Tibial artery (tissue), 4 donors: ENCODE results near the gene DIDO1.

Source experiments
- DNase-seq, 2 donors: peaks; one replicate each; pipeline ENCODE4 v3.0.0-alpha.2; 2019
- H3K27ac ChIP-seq, 2 donors: fragments of 200-600 bp; sonication (generic) in 1 of 2; 1 replicate in 1 of 2; 2 replicates in 1 of 2; pipeline ENCODE4 v1.5.1; 2018 to 2019; ENCODE audit warnings: mild to moderate bottlenecking in 1 of 2
- H3K27me3 ChIP-seq, 2 donors: fragments of 200-600 bp; sonication (generic) in 1 of 2; one replicate each; pipeline versions ENCODE4 v1.5.1 to v1.6.0; 2016 to 2019
- H3K36me3 ChIP-seq, 3 donors: fragments of 200-600 bp; sonication (generic) in 2 of 3; one replicate each; pipeline ENCODE4 v1.5.1; 2016 to 2019; ENCODE audit warnings: mild to moderate bottlenecking in 2 of 3
- H3K4me1 ChIP-seq, 4 donors: fragments of 200-600 bp; sonication (generic) in 2 of 4; 1 replicate in 3 of 4; 2 replicates in 1 of 4; pipeline ENCODE4 v1.5.1; 2016 to 2019
- H3K4me3 ChIP-seq, 2 donors: fragments of 200-600 bp; sonication (generic) in 1 of 2; 1 replicate in 1 of 2; 2 replicates in 1 of 2; pipeline ENCODE4 v1.5.1; 2018 to 2019; ENCODE audit warnings: mild to moderate bottlenecking in 2 of 2
- H3K9me3 ChIP-seq, 3 donors: fragments of 200-600 bp; sonication (generic) in 1 of 3; one replicate each; pipeline ENCODE4 v1.5.1; 2016 to 2019
- intact Hi-C: fragments of 100-400 bp; cut with DNase I; formaldehyde crosslinking; loops from one replicate; pipeline ENCODE4 v1.15.0; 2023; ENCODE audit warnings: low total_unique reads
- TF ChIP-seq, protein P1 (sequence below), 2 experiments: fragments of 200-600 bp in 1 of 2; fragments of 450-650 bp in 1 of 2; IDR thresholded peaks; one replicate each; pipeline ENCODE4 v1.5.1; 2017 to 2019; ENCODE audit warnings: antibody characterized with exemption in 2 of 2, mild to moderate bottlenecking in 1 of 2, moderate library complexity in 1 of 2

The DIDO1 gene

DNA sequence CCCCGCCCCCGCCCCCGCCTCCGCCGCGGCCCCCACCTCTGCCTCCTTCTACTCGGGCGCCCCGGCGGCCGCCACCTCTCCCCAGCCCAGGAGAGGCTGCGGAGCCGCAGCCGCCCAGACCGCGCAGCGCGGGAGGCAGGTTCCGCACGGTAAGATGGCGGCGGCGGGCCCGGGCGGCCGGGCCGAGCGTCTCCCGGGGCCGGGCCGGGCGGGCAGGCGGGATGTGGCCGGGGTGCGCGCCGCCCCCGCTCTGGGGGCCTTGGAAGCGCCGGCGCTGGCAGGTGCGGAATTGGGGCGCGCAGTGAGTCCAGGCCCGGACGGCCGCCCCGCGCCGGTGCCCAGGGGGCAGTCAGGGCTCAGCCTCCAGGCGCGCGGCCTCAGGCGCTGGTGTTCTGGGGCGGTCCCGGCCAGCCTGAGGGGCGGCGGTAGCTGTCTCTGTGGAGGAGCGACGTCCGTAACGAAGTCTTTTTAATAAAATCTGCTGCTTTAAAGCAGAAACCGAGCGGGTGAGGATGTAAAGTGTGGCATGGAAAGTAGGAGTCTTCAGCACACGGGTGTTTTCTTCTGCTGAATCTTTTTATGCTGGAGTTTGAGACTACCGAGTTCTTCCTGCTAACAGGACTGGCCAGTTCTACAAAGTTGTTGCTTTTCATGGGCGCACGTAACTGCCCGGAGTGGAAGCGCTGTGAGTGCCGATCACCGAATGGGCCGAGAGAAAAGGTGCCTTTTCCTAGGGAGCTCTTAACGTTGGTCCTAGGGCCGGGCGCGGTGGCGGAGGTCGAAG, 12.0 kb upstream of the DIDO1 start, which contains the start of gene GID8:
GID8 (plus strand) TSS at position 43 of the 784 bp plus-strand sequence. CDS start 3,356 bp downstream, outside the sequence.
- no peaks in the 10 kb centered on the region for H3K9me3 ChIP-seq
- H3K4me1 ChIP-seq = peaks cover 0 to 73% (median 50%) of the 10 kb centered on the region in 4 donors
- intact Hi-C loops = loop anchor here (5.0 to 10.0 kb wide), 2 partner anchors 63 to 126 kb away; no protein-coding TSS in a partner anchor
- peak within 1 kb of the TSS; percentile 77 to 91 for H3K27ac ChIP-seq
- peak within 1 kb of the TSS; percentile 76 to 87 for H3K4me3 ChIP-seq
- peak in 1 of 2 donors; percentile 71 for DNase-seq
- peaks cover 0 to 28% (median 6%) of the 10 kb centered on the region in 3 donors for H3K36me3 ChIP-seq
- no peaks in the 10 kb centered on the region for H3K27me3 ChIP-seq
- TF ChIP-seq, protein P1, sequence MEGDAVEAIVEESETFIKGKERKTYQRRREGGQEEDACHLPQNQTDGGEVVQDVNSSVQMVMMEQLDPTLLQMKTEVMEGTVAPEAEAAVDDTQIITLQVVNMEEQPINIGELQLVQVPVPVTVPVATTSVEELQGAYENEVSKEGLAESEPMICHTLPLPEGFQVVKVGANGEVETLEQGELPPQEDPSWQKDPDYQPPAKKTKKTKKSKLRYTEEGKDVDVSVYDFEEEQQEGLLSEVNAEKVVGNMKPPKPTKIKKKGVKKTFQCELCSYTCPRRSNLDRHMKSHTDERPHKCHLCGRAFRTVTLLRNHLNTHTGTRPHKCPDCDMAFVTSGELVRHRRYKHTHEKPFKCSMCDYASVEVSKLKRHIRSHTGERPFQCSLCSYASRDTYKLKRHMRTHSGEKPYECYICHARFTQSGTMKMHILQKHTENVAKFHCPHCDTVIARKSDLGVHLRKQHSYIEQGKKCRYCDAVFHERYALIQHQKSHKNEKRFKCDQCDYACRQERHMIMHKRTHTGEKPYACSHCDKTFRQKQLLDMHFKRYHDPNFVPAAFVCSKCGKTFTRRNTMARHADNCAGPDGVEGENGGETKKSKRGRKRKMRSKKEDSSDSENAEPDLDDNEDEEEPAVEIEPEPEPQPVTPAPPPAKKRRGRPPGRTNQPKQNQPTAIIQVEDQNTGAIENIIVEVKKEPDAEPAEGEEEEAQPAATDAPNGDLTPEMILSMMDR (IDR thresholded peaks at IDR 0.05) = no peak

DNA sequence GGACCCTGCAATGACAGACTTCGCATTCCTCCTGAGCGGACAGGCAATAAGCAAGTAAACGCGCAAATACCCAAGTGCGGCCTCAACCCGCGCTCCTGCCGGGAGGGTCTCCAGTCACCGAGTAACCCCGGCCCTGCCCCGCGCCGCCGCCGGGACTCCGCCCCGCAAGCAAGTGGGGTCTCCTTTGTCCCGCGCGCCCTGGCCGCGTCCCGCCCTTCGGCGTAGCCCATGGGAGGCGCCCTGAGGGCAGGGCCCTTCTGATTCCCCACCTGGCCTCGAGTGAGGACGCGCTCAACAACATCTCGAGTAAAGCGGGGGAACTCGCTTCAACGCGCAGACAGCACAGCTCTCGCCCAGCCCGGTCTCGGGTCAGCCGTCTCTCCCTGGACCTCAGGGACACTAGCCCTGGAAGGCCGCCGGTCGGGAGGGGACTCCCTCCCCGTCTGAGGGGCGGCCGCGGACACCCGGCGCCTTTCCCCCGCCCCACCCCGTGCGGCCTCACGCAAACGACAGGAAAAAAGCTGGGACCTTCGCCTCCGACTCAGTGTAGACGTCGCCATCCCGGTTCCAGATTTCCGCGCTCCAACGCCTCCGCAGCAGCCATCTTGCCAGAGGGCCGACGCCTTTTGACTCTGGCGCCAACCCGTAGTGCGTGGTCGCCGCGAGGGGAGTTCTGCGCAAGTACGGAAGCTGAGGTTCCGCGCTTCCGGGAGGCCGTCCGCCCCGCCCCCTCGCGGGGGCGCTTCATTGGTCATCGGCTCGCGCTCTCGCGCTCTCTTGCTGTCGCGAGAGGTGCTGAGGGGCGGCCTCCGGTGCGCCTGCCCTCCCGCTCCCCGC, 11.2 kb upstream of the DIDO1 start:
- peaks cover 0 to 67% (median 50%) of the 10 kb centered on the region in 4 donors for H3K4me1 ChIP-seq
- TF ChIP-seq, protein P1 (IDR thresholded peaks at IDR 0.05) = no peak

GRCh38 chr20:62935968-62936585, 9.8 kb upstream of the DIDO1 start:
- DNase-seq = no peak
- Histone ChIP-seq H3K4me3 (peak overlapping the region; percentile 76 to 87), H3K9me3 (no peaks in the 10 kb centered on the region), H3K27ac (no peak overlapping the region), H3K4me1 (peaks cover 0 to 57% (median 40%) of the 10 kb centered on the region in 4 donors), H3K36me3 (peaks cover 0 to 9% (median 0%) of the 10 kb centered on the region in 3 donors), H3K27me3 (no peaks in the 10 kb centered on the region)
- intact Hi-C loops = loop anchor here (5.0 to 10.0 kb wide), 2 partner anchors 61 to 124 kb away; no protein-coding TSS in a partner anchor
- TF ChIP-seq, protein P1 (IDR thresholded peaks at IDR 0.05) = no peak

More for the DNA sequence above, 11.2 kb upstream of the DIDO1 start:
- H3K27me3 ChIP-seq = no peaks in the 10 kb centered on the region
- peaks cover 0 to 22% (median 0%) of the 10 kb centered on the region in 3 donors for H3K36me3 ChIP-seq
- no peaks in the 10 kb centered on the region for H3K9me3 ChIP-seq
- peak overlapping the region; percentile 77 to 91 for H3K27ac ChIP-seq
- peak overlapping the region; percentile 76 to 87 for H3K4me3 ChIP-seq
- peak; percentile 95 to 98 for DNase-seq
- intact Hi-C loops = loop anchor here (5.0 to 10.0 kb wide), 2 partner anchors 63 to 125 kb away; no protein-coding TSS in a partner anchor

GRCh38 chr20:62935204-62935967, 9.1 kb upstream of the DIDO1 start:
- Histone ChIP-seq H3K4me1 (peaks cover 0 to 50% (median 34%) of the 10 kb centered on the region in 4 donors), H3K4me3 (peak overlapping the region in 1 of 2 donors; percentile 76), H3K27me3 (no peaks in the 10 kb centered on the region), H3K36me3 (peaks cover 0 to 5% (median 0%) of the 10 kb centered on the region in 3 donors), H3K9me3 (no peaks in the 10 kb centered on the region), H3K27ac (no peak overlapping the region)
- DNase-seq = no peak
- TF ChIP-seq, protein P1 (IDR thresholded peaks at IDR 0.05) = no peak
- intact Hi-C loops = loop anchor here (5.0 to 10.0 kb wide), 2 partner anchors 61 to 123 kb away; no protein-coding TSS in a partner anchor
